NCI-H1105 treated with DMSO at 0.1 percent for 48 hours (cell line): ENCODE measurements around the gene MID2.
"Not testable (repeated sequence)": the region's sequence is repeated elsewhere in the genome, so short reads cannot be mapped to it uniquely, and the experiment has no call there.

ENCODE experiments used
- DNase-seq: peaks from one replicate; lab custom pipeline; 2025; lab: John Stamatoyannopoulos, UW

Gene MID2

GRCh38 chrX:107840971-107841370 lies 15.3 kb downstream of the MID2 start:
- DNase-seq = no peak

GRCh38 chrX:107842715-107843400 lies 17.2 kb downstream of the MID2 start:
- no peak for DNase-seq

GRCh38 chrX:107845625-107846024 lies 20.0 kb downstream of the MID2 start:
- no peak for DNase-seq

GRCh38 chrX:107848591-107848990 lies 22.9 kb downstream of the MID2 start:
- DNase-seq = no peak

- no peak for DNase-seq
Observed at GRCh38 chrX:107849747-107850421, 24.2 kb downstream of the MID2 start.

- DNase-seq = no peak
Observed at GRCh38 chrX:107850422-107850765, 24.7 kb downstream of the MID2 start.

GRCh38 chrX:107851215-107851614 lies 25.5 kb downstream of the MID2 start:
- DNase-seq = no peak

- not testable (repeated sequence) for DNase-seq
Observed at GRCh38 chrX:107851665-107852064, 26.0 kb downstream of the MID2 start.

GRCh38 chrX:107856289-107856688 lies 30.6 kb downstream of the MID2 start:
- no peak for DNase-seq

- not testable (repeated sequence) for DNase-seq
Observed at GRCh38 chrX:107857041-107857440, 31.4 kb downstream of the MID2 start.

GRCh38 chrX:107857837-107858236 lies 32.2 kb downstream of the MID2 start:
- peak; percentile 76 for DNase-seq

- no peak for DNase-seq
Observed at GRCh38 chrX:107861056-107861455, 35.4 kb downstream of the MID2 start.

GRCh38 chrX:107871136-107871535 lies 45.5 kb downstream of the MID2 start:
- DNase-seq = no peak

GRCh38 chrX:107878106-107878505 lies 52.4 kb downstream of the MID2 start:
- no peak for DNase-seq

- DNase-seq = no peak
Observed at GRCh38 chrX:107880054-107880610, 54.5 kb downstream of the MID2 start.

- DNase-seq = peak; percentile 50
Observed at GRCh38 chrX:107894038-107894437, 68.4 kb downstream of the MID2 start.

- no peak for DNase-seq
Observed at GRCh38 chrX:107902721-107903120, 77.1 kb downstream of the MID2 start.

GRCh38 chrX:107905366-107905765 lies 79.7 kb downstream of the MID2 start:
- no peak for DNase-seq

- DNase-seq = no peak
Observed at GRCh38 chrX:107924136-107924746, 98.6 kb downstream of the MID2 start.

- DNase-seq = no peak
Observed at GRCh38 chrX:107934262-107934661, 108.6 kb downstream of the MID2 start.

GRCh38 chrX:107935200-107935599 lies 109.5 kb downstream of the MID2 start:
- DNase-seq = no peak

- no peak for DNase-seq
Observed at GRCh38 chrX:107935664-107936433, 110.2 kb downstream of the MID2 start.

- no peak for DNase-seq
Observed at GRCh38 chrX:107936434-107936730, 110.7 kb downstream of the MID2 start.
